GM13976 (cell line): ENCODE measurements around the gene GPN2.

Experiments used
- DNase-seq: peaks from one replicate; pipeline ENCODE4 v3.0.0; 2012; ENCODE audit warnings: low spot score
- in situ Hi-C: fragments of 300-500 bp; cut with MboI; formaldehyde crosslinking; loops from one replicate; pipeline ENCODE4 v1.12.0; 2022; ENCODE audit warnings: low sequenced_read_pairs, mixed read lengths, inconsistent platforms; ENCODE audit not compliant: unreplicated experiment
- TF ChIP-seq, protein P1 (sequence below): IDR thresholded peaks from 2 replicates; pipeline ENCODE4 v1.5.1; 2012; ENCODE audit warnings: borderline replicate concordance, mild to moderate bottlenecking; ENCODE audit not compliant: insufficient read depth; ENCODE audit errors: extremely low read depth, missing control alignments, control extremely low read depth

The GPN2 gene

DNA sequence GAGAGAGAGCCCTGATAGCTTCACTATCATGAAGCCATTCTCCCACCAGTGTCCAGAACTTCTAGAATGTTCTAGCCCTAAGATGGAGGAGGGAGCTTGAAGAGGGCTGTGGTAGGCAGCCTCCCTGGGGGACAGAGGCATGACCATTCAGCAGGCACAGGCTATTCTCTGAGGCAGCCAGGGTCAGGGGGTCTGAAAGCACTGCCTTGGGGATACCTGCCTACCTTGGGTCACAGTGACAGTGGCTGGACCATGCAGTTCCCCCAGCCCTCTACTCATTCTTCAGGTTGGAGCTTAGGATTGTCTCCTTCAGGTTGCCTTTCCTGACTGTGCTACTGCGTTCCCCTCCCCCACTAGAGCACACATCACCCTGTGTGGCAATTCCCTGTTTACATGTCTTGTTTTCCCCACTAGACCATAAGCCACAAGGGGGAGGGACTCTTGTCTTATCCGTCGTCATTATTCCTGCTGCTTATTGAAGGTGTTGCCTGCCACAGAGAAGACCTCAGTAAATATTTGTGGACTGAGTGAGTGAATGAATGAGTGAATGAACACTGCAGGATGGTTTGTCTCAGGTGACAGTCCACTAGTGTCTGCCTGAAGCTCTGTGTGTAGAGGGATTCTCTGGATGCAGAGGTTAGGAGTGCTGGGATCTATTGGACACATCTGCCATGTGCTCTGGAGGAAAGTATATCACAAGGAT, 58.4 kb downstream of the GPN2 start:
- DNase-seq, result no peak
- in situ Hi-C loops, result no loop called here

DNA sequence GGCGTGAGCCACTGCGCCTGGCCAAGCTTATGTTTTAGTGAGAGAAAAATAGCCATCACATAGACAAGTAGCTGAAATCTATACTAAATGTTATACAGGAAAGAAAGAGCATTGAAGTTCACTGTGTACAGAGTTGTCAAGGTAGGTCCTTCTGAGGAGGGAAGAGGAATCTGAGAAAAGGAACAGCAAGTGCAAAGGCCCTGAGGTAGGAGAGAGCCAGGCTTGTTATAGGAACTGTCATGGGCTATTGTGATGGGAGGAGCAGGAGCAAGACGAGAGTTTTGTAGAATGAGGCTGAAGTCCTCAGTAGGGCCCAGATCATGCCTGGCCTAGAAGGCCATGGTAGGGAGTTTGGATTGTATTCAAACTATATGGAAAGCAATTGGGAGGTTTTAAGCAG, 59.0 kb downstream of the GPN2 start:
- DNase-seq, result no peak
- in situ Hi-C loops, result no loop called here
- TF ChIP-seq, protein P1, sequence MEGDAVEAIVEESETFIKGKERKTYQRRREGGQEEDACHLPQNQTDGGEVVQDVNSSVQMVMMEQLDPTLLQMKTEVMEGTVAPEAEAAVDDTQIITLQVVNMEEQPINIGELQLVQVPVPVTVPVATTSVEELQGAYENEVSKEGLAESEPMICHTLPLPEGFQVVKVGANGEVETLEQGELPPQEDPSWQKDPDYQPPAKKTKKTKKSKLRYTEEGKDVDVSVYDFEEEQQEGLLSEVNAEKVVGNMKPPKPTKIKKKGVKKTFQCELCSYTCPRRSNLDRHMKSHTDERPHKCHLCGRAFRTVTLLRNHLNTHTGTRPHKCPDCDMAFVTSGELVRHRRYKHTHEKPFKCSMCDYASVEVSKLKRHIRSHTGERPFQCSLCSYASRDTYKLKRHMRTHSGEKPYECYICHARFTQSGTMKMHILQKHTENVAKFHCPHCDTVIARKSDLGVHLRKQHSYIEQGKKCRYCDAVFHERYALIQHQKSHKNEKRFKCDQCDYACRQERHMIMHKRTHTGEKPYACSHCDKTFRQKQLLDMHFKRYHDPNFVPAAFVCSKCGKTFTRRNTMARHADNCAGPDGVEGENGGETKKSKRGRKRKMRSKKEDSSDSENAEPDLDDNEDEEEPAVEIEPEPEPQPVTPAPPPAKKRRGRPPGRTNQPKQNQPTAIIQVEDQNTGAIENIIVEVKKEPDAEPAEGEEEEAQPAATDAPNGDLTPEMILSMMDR, result no peak

More for the DNA sequence above, 58.4 kb downstream of the GPN2 start:
- TF ChIP-seq, protein P1, result no peak

DNA sequence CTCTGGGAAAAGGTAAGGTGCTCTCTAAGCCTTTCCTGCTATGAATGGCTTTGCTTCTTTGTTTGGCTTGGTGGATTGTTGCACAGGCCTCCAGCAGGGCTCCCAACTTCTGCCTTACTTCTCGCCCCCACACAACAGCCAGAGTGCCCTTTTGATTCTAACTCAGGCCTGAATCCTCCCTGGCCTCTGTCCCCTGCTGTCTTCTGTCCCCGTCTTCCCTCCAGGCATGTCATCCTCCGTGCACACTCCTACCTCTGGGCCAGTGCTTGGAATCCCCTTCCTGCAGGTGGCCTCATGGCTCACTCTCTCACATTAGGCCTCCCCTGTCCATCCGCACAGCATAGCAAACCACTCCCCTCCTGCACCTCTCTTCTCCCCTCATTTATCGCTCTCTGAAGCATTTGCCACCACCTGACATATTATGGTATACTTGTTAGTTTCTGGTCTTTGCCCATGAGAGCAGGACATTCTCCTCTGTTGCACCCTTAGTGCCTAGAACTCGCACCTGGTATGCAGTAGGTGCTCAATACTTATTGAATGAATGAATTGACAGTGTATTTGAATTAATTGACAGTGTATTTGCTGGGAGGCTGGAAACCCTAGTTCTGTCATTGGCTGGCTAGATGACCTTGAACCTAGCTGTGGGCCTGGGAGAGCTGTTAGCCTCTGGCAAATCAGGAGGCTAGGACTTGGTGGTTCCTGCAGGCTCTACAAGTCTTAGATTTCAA, 60.7 kb downstream of the GPN2 start:
- in situ Hi-C loops, result no loop called here
- TF ChIP-seq, protein P1, result no peak
- no peak for DNase-seq

DNA sequence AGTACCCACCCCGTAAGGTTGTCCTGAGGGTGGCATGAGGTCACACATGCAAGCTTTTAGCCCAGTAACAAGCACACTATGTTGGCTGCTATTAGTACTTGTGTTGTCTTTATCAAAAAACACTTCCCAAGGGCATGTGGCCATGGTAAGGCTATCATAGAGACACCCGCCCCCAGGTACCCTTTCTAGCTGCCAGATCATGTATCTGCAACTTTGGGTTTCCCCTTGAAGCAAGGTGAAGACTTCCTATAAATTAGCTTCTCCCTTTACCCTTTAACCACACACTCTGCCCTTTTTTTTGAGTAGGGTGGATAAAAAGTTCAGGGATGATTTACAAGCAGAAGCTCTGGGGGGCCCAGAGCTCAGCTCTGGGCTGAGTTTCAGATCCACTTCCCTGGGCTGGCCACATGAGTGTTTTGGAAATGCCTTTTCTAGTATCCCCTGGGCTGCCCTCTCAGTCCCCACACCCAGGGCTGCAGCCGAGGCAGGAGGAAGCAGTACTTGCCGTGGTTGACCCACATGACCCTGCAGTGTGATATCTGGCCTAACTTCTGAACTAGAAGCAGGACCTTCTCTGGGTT, 61.6 kb downstream of the GPN2 start:
- DNase-seq, result no peak
- in situ Hi-C loops, result no loop called here
- TF ChIP-seq, protein P1, result no peak

DNA sequence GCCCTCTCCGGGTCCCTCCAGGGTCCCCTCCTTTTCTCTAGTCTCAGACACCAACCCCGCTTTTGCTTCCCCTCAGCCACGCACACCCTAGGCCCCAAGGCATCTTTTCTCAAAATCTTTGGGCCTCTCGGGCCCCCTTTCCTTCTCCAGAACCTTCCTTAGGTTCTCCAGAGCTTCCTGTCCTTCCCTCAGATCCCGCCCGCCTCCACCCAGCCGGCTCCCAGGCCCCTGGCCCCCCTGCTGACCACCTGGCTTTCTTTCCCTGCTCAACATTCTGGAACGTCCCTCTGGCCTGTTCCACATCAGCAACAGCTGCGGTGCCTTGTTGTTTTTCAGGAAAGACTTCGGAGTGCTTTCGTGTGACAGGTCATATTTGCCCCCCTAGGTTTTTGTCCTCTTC, 62.4 kb downstream of the GPN2 start:
- in situ Hi-C loops, result no loop called here
- no peak for DNase-seq
- TF ChIP-seq, protein P1, result no peak

DNA sequence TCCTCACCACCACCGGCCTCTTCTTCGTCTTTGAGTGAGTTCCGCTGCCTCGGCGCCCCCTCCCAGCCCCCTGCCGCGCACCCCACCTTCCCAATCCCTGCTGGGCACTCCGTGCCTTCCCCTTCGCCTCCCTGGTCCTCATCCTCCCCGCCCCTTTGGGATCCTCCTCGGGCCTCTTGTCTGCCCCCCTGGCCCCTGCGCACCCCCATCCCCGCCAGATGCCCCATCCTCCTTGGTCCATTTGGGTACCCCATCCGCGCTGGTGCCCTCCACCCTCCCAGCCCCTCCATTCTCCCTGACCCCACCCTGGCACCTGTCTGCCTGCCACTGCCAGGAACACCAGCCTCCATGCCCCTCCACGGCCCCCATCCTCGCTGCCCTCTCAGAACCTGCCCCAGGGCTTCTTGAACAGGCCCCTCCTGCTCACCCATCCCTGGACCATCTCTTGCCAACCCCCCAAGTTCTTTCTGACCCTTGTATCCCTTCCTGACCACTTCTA, 62.9 kb downstream of the GPN2 start:
- TF ChIP-seq, protein P1, result no peak
- in situ Hi-C loops, result no loop called here
- DNase-seq, result no peak
